BLaER1 treated with 17β-estradiol and CSF1 and Interleukin-3, amounts not matched to agents 10 nM and 100 nM (cell line): ENCODE results near the gene SNAI1.
"Not testable (repeated sequence)": the region's sequence is repeated elsewhere in the genome, so short reads cannot be mapped to it uniquely, and the experiment has no call there.

ENCODE experiments used
- H3K27ac ChIP-seq, 11 experiments: shearing (Covaris generic); formaldehyde crosslinking; 2 replicates each; pipeline ENCODE4 v1.8.1; 2022
- H3K27me3 ChIP-seq, 11 experiments: shearing (Covaris generic); formaldehyde crosslinking; 2 replicates each; pipeline ENCODE4 v1.8.1; 2022
- H3K36me3 ChIP-seq, 11 experiments: shearing (Covaris generic); formaldehyde crosslinking; 2 replicates each; pipeline ENCODE4 v1.8.1; 2022
- H3K4me1 ChIP-seq, 10 experiments: shearing (Covaris generic); formaldehyde crosslinking; 2 replicates each; pipeline ENCODE4 v1.8.1; 2022
- H3K4me2 ChIP-seq, 11 experiments: shearing (Covaris generic); formaldehyde crosslinking; 2 replicates each; pipeline ENCODE4 v1.8.1; 2022
- H3K4me3 ChIP-seq, 10 experiments: shearing (Covaris generic); formaldehyde crosslinking; 2 replicates each; pipeline ENCODE4 v1.8.1; 2022
- H3K9ac ChIP-seq, 11 experiments: shearing (Covaris generic); formaldehyde crosslinking; 2 replicates each; pipeline ENCODE4 v1.8.1; 2022
- H3K9me3 ChIP-seq, 11 experiments: shearing (Covaris generic); formaldehyde crosslinking; replicated peaks in 1 of 11; 2 replicates each; pipeline ENCODE4 v1.8.1; 2022
- H4K20me1 ChIP-seq, 11 experiments: shearing (Covaris generic); formaldehyde crosslinking; 2 replicates each; pipeline ENCODE4 v1.8.1; 2022
- Cebpa-rat ChIP-seq, 11 experiments: shearing (Covaris generic); IDR thresholded peaks; 2 replicates each; pipeline ENCODE4 v1.8.1; 2022

Gene SNAI1

GRCh38 chr20:50009521-50010454 is 27.0 kb downstream of the SNAI1 start:
- peak overlapping the region in 9 of 11 experiments; percentile 3 to 75 (median 52); a peak in 16 of 22 replicates for H3K27ac ChIP-seq
- peak overlapping the region; percentile 33 to 76 (median 52); a peak in 18 of 22 replicates for H3K9ac ChIP-seq
- peaks cover 62 to 99% (median 91%) of the 10 kb centered on the region in 10 experiments for H3K4me1 ChIP-seq
- peak overlapping the region; percentile 78 to 91 (median 89) for H3K4me2 ChIP-seq
- H3K9me3 ChIP-seq = no peaks in the 10 kb centered on the region
- no peak for TF ChIP-seq Cebpa-rat (IDR thresholded peaks at IDR 0.05)
- H3K27me3 ChIP-seq = peaks cover 9 to 19% (median 15%) of the 10 kb centered on the region in 11 experiments; a peak in 19 of 22 replicates
- peak overlapping the region in 5 of 10 experiments; percentile 0 to 47 (median 26); a peak in 6 of 20 replicates for H3K4me3 ChIP-seq
- no peaks in the 10 kb centered on the region for H4K20me1 ChIP-seq
- no peaks in the 10 kb centered on the region for H3K36me3 ChIP-seq

GRCh38 chr20:50011597-50011996 is 28.8 kb downstream of the SNAI1 start:
- H3K27ac ChIP-seq = peak overlapping the region in 8 of 11 experiments; percentile 70 to 83 (median 77); a peak in 15 of 22 replicates
- H3K36me3 ChIP-seq, H4K20me1 ChIP-seq, H3K9me3 ChIP-seq, H3K4me3 ChIP-seq: not testable (repeated sequence)
- peak overlapping the region; percentile 68 to 90 (median 79); a peak in 21 of 22 replicates for H3K4me2 ChIP-seq
- H3K27me3 ChIP-seq = peaks cover 9 to 19% (median 15%) of the 10 kb centered on the region in 11 experiments; a peak in 19 of 22 replicates
- peaks cover 58 to 99% (median 90%) of the 10 kb centered on the region in 10 experiments for H3K4me1 ChIP-seq
- H3K9ac ChIP-seq = peak overlapping the region in 3 of 11 experiments; percentile 48 to 70 (median 68); a peak in 7 of 22 replicates

- no peak for TF ChIP-seq Cebpa-rat (IDR thresholded peaks at IDR 0.05)
- peak overlapping the region; percentile 68 to 90 (median 79) for H3K4me2 ChIP-seq
- H4K20me1 ChIP-seq = no peaks in the 10 kb centered on the region
- H3K9ac ChIP-seq = peak overlapping the region in 9 of 11 experiments; percentile 11 to 72 (median 62); a peak in 17 of 22 replicates
- H3K4me1 ChIP-seq = peaks cover 62 to 99% (median 90%) of the 10 kb centered on the region in 10 experiments
- H3K9me3 ChIP-seq = no peaks in the 10 kb centered on the region
- H3K4me3 ChIP-seq = no peak overlapping the region; a peak in 1 of 20 replicates
- peaks cover 9 to 19% (median 15%) of the 10 kb centered on the region in 11 experiments; a peak in 19 of 22 replicates for H3K27me3 ChIP-seq
- peak overlapping the region in 10 of 11 experiments; percentile 26 to 83 (median 74); a peak in 19 of 22 replicates for H3K27ac ChIP-seq
- H3K36me3 ChIP-seq = no peaks in the 10 kb centered on the region
These were observed 29.8 kb downstream of the SNAI1 start for GRCh38 chr20:50012282-50013263.

- no peaks in the 10 kb centered on the region for H3K9me3 ChIP-seq
- H3K9ac ChIP-seq = peak overlapping the region in 9 of 11 experiments; percentile 2 to 63 (median 53); a peak in 16 of 22 replicates
- peaks cover 65 to 99% (median 83%) of the 10 kb centered on the region in 10 experiments for H3K4me1 ChIP-seq
- peaks cover 9 to 19% (median 15%) of the 10 kb centered on the region in 11 experiments; a peak in 19 of 22 replicates for H3K27me3 ChIP-seq
- no peak for TF ChIP-seq Cebpa-rat (IDR thresholded peaks at IDR 0.05)
- H3K4me2 ChIP-seq = peak overlapping the region; percentile 68 to 90 (median 79)
- H3K4me3 ChIP-seq = no peak overlapping the region; a peak in 1 of 20 replicates
- no peaks in the 10 kb centered on the region for H4K20me1 ChIP-seq
- H3K36me3 ChIP-seq = no peaks in the 10 kb centered on the region
- peak overlapping the region in 9 of 11 experiments; percentile 57 to 83 (median 73); a peak in 18 of 22 replicates for H3K27ac ChIP-seq
These were observed 31.2 kb downstream of the SNAI1 start for GRCh38 chr20:50013976-50014375.

- Histone ChIP-seq H3K4me1 (peaks cover 70 to 100% (median 83%) of the 10 kb centered on the region in 10 experiments), H3K36me3 (no peaks in the 10 kb centered on the region), H3K4me2 (peak overlapping the region; percentile 68 to 90 (median 79)), H3K9me3 (no peaks in the 10 kb centered on the region), H3K27ac (peak overlapping the region in 9 of 11 experiments; percentile 57 to 83 (median 73); a peak in 18 of 22 replicates), H4K20me1 (no peaks in the 10 kb centered on the region), H3K27me3 (peaks cover 5 to 14% (median 10%) of the 10 kb centered on the region in 11 experiments; a peak in 19 of 22 replicates), H3K4me3 (no peak overlapping the region; a peak in 1 of 20 replicates), H3K9ac (peak overlapping the region in 8 of 11 experiments; percentile 36 to 63 (median 54); a peak in 14 of 22 replicates)
- TF ChIP-seq Cebpa-rat (IDR thresholded peaks at IDR 0.05) = no peak
These were observed 32.1 kb downstream of the SNAI1 start for GRCh38 chr20:50014570-50015562.

GRCh38 chr20:50015636-50015992 is 32.8 kb downstream of the SNAI1 start:
- Histone ChIP-seq H3K27ac (peak overlapping the region in 9 of 11 experiments; percentile 4 to 63 (median 48); a peak in 17 of 22 replicates), H3K4me1 (peaks cover 68 to 100% (median 83%) of the 10 kb centered on the region in 10 experiments), H3K27me3 (peaks cover 0 to 6% (median 3%) of the 10 kb centered on the region in 11 experiments; a peak in 15 of 22 replicates), H3K9ac (peak overlapping the region in 7 of 11 experiments; percentile 12 to 59 (median 41); a peak in 9 of 22 replicates), H3K4me2 (peak overlapping the region; percentile 27 to 83 (median 62)), H3K4me3 (no peak overlapping the region), H4K20me1 (no peaks in the 10 kb centered on the region), H3K9me3 (no peaks in the 10 kb centered on the region), H3K36me3 (no peaks in the 10 kb centered on the region)
- TF ChIP-seq Cebpa-rat (IDR thresholded peaks at IDR 0.05) = no peak
